GM12875 (cell line): ENCODE data around the gene C16orf74.

ENCODE experiments used
- H3K4me3 ChIP-seq: one replicate; pipeline ENCODE4 v1.5.1; 2011; ENCODE audit warnings: low read depth, low read length, control low read depth
- CTCF ChIP-seq: IDR thresholded peaks from 2 replicates; pipeline ENCODE4 v1.5.1; 2011; ENCODE audit warnings: low read depth, mild to moderate bottlenecking, control low read depth, inconsistent platforms, low read length, moderate library complexity, borderline replicate concordance; ENCODE audit not compliant: insufficient read depth

C16orf74 gene

GRCh38 chr16:85774811-85775210, 23.9 kb upstream of the C16orf74 start:
- no peak overlapping the region for H3K4me3 ChIP-seq
- TF ChIP-seq CTCF, result no peak

GRCh38 chr16:85774136-85774535, 23.2 kb upstream of the C16orf74 start:
- no peak overlapping the region for H3K4me3 ChIP-seq
- TF ChIP-seq CTCF, result no peak

- no peak overlapping the region for H3K4me3 ChIP-seq
- TF ChIP-seq CTCF, result no peak
These were observed 22.1 kb upstream of the C16orf74 start for GRCh38 chr16:85773044-85773443.

- no peak overlapping the region for H3K4me3 ChIP-seq
- TF ChIP-seq CTCF, result no peak
These were observed 19.8 kb upstream of the C16orf74 start for GRCh38 chr16:85770741-85771140.

GRCh38 chr16:85768199-85768598, 17.3 kb upstream of the C16orf74 start:
- H3K4me3 ChIP-seq, result no peak overlapping the region
- TF ChIP-seq CTCF, result no peak

- no peak overlapping the region for H3K4me3 ChIP-seq
- TF ChIP-seq CTCF, result no peak
These were observed 16.6 kb upstream of the C16orf74 start for GRCh38 chr16:85767531-85767930.

GRCh38 chr16:85765767-85766166, 14.9 kb upstream of the C16orf74 start:
- no peak for TF ChIP-seq CTCF
- H3K4me3 ChIP-seq, result no peak overlapping the region
